GM12891 (cell line): Measurements from ENCODE around the gene SCT.
"Not testable (repeated sequence)": the region's sequence is repeated elsewhere in the genome, so short reads cannot be mapped to it uniquely, and the experiment has no call there.

Source experiments
- PAX5 ChIP-seq: IDR thresholded peaks from 2 replicates; pipeline ENCODE4 v1.6.1; 2011; ENCODE audit warnings: low read length, moderate library complexity, mild to moderate bottlenecking; ENCODE audit not compliant: insufficient read depth, severe bottlenecking
- POLR2A ChIP-seq: IDR thresholded peaks from 2 replicates; pipeline ENCODE4 v1.6.1; 2011; ENCODE audit warnings: low read depth, low read length, control low read depth
- POLR2AphosphoS5 ChIP-seq: IDR thresholded peaks from 2 replicates; pipeline ENCODE4 v1.6.1; 2011; ENCODE audit warnings: low read depth, low read length, control low read depth
- POU2F2 ChIP-seq: IDR thresholded peaks from 2 replicates; pipeline ENCODE4 v1.6.1; 2011; ENCODE audit warnings: low read depth, mild to moderate bottlenecking, control low read depth, low read length, moderate library complexity
- SPI1 ChIP-seq: IDR thresholded peaks from 2 replicates; pipeline ENCODE4 v1.6.1; 2011; ENCODE audit warnings: low read depth, low read length, control low read depth
- TAF1 ChIP-seq: IDR thresholded peaks from 2 replicates; pipeline ENCODE4 v1.6.1; 2011; ENCODE audit warnings: low read depth, low read length, control low read depth

DNA sequence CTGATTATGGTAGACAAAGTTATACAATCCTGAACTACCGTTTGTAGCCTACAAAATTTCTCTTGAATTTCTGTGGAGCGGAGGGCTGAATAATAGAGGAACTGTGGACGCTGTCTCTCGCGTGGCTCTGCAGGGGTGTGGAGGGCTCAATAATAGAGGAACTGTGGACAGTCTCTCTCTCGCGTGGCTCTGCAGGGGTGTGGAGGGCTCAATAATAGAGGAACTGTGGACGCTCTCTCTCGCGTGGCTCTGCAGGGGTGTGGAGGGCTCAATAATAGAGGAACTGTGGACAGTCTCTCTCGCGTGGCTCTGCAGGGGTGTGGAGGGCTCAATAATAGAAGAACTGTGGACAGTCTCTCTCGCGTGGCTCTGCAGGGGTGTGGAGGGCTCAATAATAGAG, 26.2 kb upstream of the SCT start:
- TF ChIP-seq POLR2A, POLR2AphosphoS5, TAF1, PAX5, POU2F2, SPI1: not testable (repeated sequence)
